ENCODE data around the gene VSTM1.

GRCh38 chr19:54029301-54029700, 34.4 kb downstream of the VSTM1 start:
- no peak for TF ChIP-seq CTCF (IDR thresholded peaks at IDR 0.05)
- TF ChIP-seq POLR2A (IDR thresholded peaks at IDR 0.05) = no peak
- TF ChIP-seq POLR2AphosphoS5 (IDR thresholded peaks at IDR 0.05) = no peak

Data from gastroesophageal sphincter (tissue), 3 donors.